NCI-H1436 (cell line): ENCODE measurements around the gene COL5A1.
"Not testable (repeated sequence)": the region's sequence is repeated elsewhere in the genome, so short reads cannot be mapped to it uniquely, and the experiment has no call there.

ENCODE experiments used
- DNase-seq: peaks from one replicate; lab custom pipeline; 2025; lab: John Stamatoyannopoulos, UW

The COL5A1 gene

GRCh38 chr9:134838651-134839454 is 197.2 kb downstream of the COL5A1 start:
- DNase-seq: no peak

- no peak for DNase-seq
Measured at GRCh38 chr9:134839455-134840125, 198.0 kb downstream of the COL5A1 start.

GRCh38 chr9:134840511-134840910 is 198.9 kb downstream of the COL5A1 start:
- DNase-seq: no peak

GRCh38 chr9:134841180-134841904 is 199.7 kb downstream of the COL5A1 start:
- no peak for DNase-seq

GRCh38 chr9:134842321-134842720 is 200.7 kb downstream of the COL5A1 start:
- DNase-seq: no peak

GRCh38 chr9:134843740-134844139 is 202.1 kb downstream of the COL5A1 start:
- DNase-seq: no peak

- DNase-seq: no peak
Measured at GRCh38 chr9:134844821-134845220, 203.2 kb downstream of the COL5A1 start.

GRCh38 chr9:134846187-134846586 is 204.6 kb downstream of the COL5A1 start:
- DNase-seq: no peak

- no peak for DNase-seq
Measured at GRCh38 chr9:134846699-134847098, 205.1 kb downstream of the COL5A1 start.

GRCh38 chr9:134847138-134847537 is 205.5 kb downstream of the COL5A1 start:
- no peak for DNase-seq

- DNase-seq: no peak
Measured at GRCh38 chr9:134847752-134848432, 206.3 kb downstream of the COL5A1 start.

GRCh38 chr9:134848504-134848903 is 206.9 kb downstream of the COL5A1 start:
- no peak for DNase-seq

- no peak for DNase-seq
Measured at GRCh38 chr9:134850611-134851010, 209.0 kb downstream of the COL5A1 start.

- DNase-seq: no peak
Measured at GRCh38 chr9:134851020-134851419, 209.4 kb downstream of the COL5A1 start.

GRCh38 chr9:134852906-134853654 is 211.5 kb downstream of the COL5A1 start:
- DNase-seq: no peak

GRCh38 chr9:134853893-134854292 is 212.3 kb downstream of the COL5A1 start:
- DNase-seq: no peak

- no peak for DNase-seq
Measured at GRCh38 chr9:134854541-134854981, 213.0 kb downstream of the COL5A1 start.

- DNase-seq: no peak
Measured at GRCh38 chr9:134855231-134855899, 213.8 kb downstream of the COL5A1 start.

- DNase-seq: no peak
Measured at GRCh38 chr9:134855900-134856377, 214.3 kb downstream of the COL5A1 start.

- DNase-seq: not testable (repeated sequence)
Measured at GRCh38 chr9:134857451-134857850, 215.8 kb downstream of the COL5A1 start.
